NCI-H526 (cell line): ENCODE measurements around the gene GPNMB.
A peak's percentile ranks its signal among the peaks of the same experiment; 100 is the strongest.
"Not testable (repeated sequence)": the region's sequence is repeated elsewhere in the genome, so short reads cannot be mapped to it uniquely, and the experiment has no call there.

Experiments
- DNase-seq, 2 experiments: peaks; one replicate each; lab custom pipeline; 2025; lab: John Stamatoyannopoulos, UW

The GPNMB gene

DNA sequence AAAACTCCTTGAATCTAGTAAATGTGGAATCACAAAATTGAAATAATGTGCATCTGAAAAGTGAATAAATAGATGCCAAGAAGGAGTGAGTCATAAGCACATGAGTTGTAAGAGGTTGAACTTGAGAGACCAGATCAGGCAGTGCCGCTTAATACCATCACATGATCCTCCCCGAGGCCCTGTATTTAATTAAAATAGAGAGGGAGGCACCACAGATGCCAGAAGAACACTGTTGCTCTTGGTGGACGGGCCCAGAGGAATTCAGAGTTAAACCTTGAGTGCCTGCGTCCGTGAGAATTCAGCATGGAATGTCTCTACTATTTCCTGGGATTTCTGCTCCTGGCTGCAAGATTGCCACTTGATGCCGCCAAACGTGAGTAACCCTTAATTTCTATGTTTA is at the start of gene GPNMB:
GPNMB (plus strand) TSS at position 221 of the 400 bp plus-strand sequence; CDS start at position 304, 83 bp downstream.
- no peak for DNase-seq

DNA sequence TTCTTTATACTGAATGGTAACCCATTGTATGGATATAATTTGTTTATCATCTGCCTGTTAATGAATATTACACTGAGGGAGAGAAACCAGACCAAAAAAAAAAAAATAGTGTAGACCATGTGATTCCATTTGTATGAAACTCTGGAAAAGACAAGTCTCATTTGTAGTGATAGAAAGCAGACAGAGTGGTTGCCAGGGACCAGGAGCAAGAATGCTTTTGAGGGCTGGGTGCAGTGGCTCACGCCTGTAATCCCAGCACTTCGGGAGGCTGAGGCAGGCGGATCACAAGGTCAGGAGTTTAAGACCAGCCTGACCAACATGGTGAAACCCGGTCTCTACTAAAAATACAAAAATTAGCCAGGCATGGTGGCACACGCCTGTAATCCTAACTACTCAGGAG is 48.8 kb upstream of the GPNMB start:
- not testable (repeated sequence) for DNase-seq

DNA sequence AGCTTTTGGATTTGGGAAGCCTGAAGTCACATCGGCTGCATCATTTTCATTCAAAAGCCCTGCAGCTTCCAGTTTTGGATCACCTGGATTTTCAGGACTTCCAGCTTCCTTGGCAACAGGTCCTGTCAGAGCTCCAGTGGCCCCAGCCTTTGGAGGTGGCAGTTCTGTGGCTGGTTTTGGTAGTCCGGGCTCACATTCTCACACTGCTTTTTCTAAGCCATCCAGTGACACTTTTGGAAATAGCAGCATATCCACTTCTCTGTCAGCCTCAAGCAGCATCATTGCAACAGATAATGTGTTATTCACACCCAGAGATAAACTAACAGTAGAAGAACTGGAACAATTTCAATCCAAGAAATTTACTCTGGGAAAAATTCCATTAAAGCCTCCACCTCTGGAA is 46.2 kb upstream of the GPNMB start:
- DNase-seq = no peak

DNA sequence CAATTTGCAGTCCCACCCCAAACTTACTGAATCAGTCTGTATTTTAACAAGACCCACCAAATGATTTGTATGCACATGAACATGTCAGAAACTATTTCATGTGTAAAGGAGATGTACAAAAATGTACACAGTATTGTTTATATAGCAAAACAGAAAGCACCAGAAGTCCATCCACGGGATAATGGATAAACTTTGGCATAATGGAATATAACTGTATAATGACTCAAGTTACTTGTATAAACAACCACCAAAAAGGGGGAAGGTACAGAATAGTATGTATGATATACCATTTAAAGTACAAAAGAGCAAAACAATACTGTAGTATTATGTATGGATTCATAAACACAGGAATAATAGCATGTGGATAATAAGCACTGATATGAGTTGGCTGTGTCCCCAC is 42.3 kb upstream of the GPNMB start:
- DNase-seq = no peak

DNA sequence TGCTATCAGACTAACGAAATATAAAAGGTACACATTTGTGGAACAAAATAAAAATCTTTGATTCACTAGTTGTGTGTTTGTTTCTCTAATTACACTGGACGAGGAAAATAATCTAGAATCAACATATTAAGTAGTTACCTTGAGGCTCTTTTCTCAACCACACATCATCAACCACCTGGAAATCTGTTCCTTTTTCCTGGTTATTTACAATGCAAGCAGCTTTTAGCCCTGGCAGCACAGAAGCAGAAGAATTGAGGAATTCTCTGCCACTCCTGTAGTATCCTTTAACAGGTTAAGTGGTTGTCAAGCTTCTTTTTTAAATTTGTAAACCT is 41.0 kb upstream of the GPNMB start:
- no peak for DNase-seq

DNA sequence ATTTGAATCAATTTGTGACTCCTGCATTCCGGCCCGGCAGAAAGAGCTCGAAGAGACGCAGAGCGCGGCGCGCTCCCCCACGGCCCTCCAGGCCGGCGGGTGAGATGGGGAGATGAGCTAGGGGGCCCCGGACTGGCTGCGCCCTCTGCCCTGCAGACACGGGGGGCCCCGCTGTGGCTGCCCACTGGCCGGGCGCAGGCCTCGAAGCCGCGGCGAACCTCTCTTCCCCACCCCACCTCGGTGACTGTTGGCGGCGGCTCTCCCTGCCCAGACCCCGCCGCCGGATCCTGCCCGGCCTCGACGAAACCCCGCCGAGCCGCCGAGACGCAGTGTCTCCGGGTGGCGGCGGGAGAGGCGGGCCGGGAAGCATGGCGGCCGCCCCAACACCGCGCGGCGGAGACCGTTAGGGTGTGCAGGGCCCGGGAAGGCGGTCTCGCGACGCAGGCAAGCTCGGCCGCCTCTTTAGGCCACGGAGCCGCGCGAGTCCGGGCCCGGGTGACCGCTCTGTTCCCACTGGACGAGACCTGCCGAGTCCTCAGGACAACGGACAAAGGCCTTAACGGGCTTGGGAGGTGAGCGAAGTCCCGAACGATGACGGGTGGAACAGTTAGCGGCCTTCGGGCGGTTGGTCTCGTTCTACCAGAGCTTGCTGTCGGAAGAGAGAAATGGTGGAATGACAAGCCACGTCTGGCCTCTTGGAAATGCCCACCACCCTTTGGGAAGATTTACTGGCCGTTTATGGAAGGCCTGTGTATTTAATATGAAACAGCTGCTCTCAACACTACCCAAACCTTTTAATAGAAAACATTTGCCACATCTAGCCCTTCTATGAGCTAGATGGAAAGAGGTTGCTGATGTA is 40.4 kb upstream of the GPNMB start:
- DNase-seq = no peak

DNA sequence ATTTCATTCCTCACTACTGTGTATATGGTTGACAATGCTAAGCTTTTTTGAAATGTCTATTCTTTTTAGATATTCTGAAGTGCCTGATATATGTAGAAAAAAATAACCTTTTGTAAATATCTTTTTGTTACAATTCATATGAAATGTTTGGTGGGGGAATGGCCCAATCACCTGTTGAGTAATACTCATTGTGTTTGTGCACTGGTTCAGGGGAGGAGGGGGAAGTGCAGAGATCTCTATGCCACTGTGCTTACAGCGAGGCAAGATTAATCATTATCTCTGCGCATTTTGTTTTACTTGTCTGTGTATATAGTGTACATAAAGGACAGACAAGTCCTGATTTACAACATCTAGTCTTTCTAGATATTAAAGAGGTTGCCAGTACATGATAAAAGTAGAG is 39.6 kb upstream of the GPNMB start:
- DNase-seq = no peak

DNA sequence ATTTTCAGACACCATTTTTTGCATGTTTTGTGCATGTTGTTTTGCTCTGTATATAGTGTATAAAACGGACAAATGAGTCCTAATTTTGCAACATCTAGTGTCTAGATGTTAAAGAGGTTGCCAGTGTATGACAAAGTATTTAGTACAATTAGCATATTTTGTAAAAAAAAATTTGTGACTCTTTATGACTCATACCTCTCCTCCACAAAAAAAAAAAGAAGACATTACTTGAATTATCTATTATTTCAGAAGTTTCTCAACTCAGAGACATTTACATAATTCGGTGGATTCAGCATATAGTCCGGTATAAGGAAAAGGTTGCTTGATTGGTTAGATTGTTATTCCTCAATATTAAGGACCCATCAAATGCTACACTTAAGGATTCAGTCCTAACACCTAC is 38.7 kb upstream of the GPNMB start:
- DNase-seq = no peak

DNA sequence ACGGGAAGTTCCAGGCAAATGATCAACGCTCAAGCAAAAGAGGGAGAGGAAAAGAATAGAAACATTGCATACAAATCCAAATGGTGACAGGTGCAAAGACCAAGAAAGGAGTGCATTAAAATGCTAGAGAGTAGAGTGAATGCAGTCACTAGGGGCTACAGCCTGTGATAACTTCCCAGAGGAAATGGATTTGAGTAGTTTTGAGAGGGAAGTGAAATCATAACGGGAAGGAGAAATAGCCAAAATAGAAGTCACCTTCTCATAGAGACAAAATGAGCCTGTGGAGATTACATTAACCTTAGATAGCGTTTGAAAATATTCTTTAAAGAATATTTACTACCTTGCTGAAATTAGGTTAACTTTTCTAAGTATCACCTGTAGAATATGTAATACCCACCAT is 38.3 kb upstream of the GPNMB start:
- DNase-seq = no peak

DNA sequence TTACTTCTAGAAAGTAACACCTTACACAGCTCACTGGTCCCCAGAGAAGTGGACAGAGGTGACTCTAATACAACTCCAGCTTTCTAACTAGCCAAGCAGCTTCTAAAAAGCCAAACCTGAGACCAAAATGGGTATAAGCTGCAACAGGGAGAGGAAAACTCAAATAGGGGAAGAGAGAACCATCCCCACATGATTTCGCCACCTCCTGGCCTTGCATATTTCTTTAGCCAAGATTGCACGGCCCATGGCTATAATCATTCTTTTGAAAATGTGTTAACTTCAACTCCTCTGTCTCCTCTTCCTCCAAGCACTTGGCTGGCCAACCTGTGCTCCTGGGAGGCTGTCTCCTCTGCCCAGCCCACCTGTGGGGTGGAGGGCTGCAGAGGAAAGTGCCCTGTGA is 36.1 kb upstream of the GPNMB start:
- no peak for DNase-seq

DNA sequence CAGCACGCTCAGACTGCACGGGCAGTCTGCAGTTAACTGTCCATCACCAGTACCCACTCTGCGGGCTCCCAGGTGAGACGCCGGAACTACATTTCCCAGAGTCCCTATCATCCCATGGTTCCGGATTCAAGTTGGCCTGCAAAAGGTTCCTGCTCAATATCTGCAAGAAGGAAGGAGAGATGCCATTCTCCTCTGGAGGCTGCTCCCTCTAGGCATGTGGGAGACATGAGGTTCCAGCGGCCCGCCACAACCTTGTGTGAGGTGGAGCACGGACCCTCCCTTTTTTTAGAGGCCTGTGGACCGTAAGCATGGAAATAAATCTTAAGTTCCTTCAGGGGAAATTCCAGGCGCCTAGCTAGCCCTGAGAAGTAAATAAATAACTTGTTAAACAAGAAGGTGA is 35.0 kb upstream of the GPNMB start:
- peak in 1 of 2 experiments; percentile 10 for DNase-seq

DNA sequence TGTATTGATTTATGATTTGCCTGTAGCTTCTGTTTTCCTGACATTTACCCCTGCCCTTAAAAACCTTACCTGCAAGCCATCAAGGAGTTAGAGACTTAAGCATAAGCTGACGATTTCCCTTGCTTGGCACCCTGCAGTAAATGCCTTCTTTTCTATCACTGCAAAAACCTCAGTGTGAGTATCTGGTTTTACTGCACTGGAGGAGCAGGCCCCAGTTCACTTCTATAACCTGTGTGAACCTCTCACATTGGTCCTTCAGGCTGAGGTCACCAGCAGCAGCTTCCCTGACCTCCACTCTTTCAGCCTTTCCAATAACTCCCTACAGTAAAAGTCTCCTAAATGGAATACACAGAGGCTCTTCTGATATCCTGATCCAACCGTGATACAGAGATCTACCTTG is 34.2 kb upstream of the GPNMB start:
- DNase-seq = no peak

DNA sequence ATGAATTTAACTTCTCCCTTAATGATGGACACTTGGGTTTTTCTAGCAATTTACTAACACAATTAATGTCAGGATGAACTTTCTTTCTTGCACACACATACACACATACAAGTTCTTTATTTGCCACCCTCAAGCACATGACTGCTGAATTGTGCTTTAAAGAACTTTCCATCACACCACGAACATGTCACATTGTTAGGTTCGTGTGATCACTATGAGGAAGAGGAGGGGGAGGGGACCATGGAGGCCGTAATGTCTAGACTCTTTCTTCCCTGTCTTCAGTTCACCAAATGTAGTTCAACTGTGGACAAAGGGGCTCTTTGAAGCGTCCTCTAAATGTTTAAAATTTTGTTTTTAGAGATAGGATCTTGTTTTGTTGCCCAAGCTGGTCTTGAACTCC is 33.7 kb upstream of the GPNMB start:
- no peak for DNase-seq

DNA sequence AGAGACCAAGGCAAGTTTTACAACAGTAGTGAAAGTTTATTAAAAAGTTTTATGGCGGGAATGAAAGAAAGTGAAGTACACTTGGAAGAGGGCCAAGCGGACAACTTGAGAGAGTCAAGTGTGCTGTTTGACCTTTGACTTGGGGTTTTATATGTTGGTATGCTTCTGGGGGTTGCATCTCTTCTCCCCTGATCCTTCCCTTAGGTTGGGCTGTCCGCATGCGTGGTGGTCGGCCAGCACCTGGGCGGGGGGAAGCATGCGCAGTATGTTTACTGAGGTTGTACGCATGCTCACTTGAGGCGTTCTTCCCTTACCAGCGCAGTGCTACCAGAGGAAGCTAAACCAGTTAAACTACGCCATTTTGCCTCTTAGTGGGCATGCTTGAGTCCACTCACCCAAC is 32.8 kb upstream of the GPNMB start:
- DNase-seq = no peak

DNA sequence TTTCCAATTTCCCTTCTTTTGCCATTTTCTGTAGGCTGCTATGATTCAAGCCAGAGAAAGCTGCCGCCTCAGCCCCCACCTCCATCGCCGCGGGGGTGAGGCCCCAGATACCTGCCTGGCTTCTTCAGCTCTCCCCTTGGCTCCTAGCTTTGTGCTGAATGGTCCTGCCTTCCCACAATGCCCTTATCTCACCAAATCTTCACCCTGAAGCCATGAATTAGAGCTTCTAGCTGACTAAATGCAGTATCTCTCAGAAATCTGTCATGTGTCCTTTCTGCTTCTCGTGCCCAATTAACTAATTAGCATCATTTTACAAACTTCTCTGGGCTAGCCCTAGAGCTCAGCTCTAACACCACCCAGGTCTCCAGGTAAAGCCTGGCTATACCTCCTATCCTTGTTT is 32.2 kb upstream of the GPNMB start:
- no peak for DNase-seq

DNA sequence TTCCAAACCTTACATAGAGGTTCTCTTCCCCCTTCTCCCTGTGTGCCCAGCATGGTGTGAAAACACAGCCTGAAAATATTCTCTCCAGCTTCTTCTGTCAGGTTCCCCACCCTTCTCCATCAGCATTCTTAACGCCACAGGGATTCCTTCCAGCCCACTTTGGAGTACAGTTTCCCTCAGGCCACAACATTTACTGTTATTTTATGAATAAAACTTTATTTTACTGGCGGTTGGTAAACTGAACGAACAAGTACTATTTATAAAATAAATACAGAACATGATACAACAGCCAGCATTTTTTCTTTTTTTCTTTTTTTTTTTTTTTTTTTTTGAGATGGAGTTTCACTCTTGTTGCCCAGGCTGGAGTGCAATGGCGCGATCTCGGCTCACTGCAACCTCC is 31.6 kb upstream of the GPNMB start:
- no peak for DNase-seq

DNA sequence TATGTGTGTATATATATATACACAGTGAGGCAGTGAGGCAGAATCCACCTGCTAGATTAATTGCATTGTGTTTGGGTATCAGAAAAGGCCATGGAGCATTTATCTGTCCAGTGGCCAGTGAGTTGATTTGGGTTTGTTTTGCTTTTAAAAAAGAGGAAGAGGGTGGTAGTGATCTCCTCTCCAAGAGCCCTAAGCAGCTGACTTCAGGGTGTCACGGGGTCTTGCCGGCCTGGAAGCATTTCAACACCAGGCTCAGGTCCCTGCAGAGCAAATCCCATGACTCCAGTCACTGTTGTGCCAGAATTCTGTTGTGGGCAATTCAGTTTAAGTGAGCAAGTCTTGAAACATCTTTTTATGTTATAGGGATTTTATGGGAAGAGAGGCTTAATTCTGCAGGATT is 30.6 kb upstream of the GPNMB start:
- no peak for DNase-seq

DNA sequence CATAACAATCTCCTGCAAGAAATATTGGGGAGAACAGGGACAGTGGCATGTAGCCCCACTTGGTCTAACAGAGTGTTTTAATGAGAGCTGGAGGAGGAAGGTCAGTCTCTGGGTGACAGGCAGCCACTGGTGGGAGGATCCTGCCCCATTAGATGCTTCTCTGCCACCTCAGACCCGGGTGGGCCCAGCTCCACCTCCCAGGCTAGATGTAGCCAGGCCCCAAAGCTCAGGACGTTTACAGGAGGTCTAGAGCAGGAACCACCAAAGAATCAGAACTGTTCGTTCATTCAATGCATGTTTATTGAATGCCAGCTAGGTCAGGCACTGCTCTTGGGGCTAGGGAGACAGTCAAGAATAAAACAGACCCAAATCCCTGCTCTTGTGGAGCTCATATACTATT is 28.4 kb upstream of the GPNMB start:
- no peak for DNase-seq

DNA sequence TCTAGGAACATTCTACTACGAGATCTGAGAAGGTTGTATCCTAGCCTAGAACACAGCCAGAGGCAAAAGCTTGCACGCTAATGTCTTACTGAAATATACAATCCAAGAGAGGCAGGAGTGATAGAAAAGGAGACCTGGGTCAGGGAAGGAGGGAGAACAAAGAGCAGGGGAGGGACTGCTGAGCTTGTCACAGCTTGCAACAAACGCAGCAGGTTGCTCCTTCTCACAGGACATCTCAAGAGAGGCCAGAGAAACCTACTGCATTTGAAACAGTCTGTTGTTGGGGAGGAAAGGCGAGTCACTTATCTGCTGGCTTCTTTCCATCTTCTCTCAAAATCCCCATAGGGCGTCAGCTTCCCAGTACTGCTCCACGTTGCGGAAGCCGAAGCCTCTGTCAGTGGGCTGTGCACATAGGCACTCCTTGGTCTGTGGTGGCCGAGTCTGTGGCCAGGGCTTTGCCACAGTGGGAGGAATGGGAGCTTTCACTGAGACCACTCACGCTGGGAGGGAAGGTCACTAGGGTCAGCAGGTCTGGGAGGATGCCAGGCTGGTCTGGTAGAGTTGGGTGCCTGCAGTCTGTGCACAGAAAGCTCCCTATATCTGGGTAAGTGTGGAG is 25.8 kb upstream of the GPNMB start:
- no peak for DNase-seq

DNA sequence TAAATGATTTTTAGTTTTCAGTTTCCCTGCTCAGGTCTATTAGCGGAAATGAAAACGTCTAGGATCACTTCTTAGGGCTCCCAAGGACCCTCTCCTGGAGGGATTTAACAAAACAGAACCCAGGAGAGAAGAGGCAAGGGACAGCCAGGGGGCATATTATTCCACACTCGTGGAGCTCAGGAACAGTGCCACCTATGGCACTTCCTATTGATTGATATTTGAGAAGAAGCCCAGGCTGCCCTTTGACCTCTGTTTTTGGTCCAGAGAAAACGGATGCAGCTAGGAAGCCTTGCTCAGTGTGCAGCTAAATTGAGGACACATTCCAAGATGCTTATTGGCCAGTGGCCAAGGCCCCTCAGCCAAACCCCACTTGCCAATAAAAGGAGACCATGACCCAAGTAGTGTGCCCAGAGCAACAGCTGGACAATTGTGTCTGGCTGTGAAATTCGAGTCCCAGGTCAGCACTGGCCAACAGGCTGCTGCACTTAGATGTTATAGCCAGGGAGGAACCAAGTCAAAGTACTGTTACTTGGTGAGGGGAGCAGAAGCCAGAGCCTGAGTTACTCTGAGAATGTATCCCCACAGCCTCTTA is 24.0 kb upstream of the GPNMB start:
- no peak for DNase-seq

DNA sequence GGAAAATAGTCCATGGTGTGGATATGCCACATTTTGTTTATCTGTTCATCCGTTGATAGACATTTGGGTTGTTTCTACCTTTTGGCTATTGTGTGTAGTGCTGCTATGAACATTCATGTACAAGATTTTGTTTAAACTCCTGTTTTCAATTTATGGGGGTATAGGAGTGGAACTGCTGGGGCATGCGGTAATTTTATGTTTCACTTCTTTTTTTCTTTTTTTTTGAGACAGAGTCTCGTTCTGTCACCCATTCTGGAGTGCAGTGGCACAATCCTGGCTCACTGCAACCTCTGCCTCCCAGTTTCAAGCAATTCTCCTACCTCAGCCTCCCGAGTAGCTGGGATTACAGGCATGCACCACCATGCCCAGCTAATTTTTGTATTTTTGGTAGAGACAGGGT is 22.2 kb upstream of the GPNMB start:
- not testable (repeated sequence) for DNase-seq

DNA sequence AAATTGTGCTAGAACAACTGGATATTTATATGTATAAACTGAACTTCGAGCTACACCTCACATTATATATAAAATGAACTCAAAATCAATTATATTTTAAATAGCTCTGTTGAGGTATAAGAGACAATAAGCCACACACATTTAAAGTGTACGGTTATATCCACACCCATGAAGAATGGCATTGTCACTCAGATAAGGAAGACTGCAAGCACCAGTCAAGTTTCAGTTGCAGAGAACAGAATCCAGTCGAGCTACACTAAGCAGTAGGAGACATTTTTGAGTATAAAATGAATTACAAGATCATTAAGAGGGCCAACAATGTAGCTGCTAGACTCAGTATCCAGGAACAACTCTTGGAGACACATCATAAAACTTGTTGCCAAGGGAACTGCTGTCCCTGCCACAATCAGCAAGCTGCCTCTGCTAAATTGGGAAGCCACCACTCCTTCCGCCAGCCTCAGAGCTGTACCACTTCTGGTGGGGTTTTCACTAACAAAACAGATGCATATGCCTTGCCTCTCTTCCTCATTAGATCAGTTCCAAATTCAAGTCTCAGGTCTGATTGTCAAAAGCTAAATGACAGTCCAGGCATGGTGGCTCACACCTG is 19.6 kb upstream of the GPNMB start:
- no peak for DNase-seq

DNA sequence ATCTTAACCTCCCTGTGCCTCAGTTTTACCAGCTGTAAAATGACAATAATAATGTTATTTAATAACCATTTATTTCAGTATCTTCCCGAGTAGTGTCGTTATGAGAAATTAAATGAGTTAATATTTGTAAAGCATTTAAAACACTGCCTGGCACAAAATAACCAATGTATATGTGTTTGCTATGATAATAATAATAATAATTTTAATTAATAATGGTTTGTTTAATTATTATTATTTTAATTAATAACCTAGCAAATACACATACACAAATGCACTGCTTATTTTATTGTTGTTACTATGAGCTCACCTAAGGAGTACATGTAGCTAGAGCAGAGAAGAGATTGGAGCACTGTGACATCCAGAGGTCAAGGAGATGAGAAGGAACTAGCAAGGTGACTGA is 18.2 kb upstream of the GPNMB start:
- DNase-seq = no peak
